ENCODE results near the gene PRDX5. TPM values are rescaled to one million over a fixed set of nuclear protein-coding genes. Genes with fewer than 3 reads are reported as not detected.
A peak's percentile ranks its signal among the peaks of the same experiment; 100 is the strongest.

Gene PRDX5
- total and polyA plus RNA-seq, 9 of the 15 experiments (the other 6 are each of a cell fraction or from before 2014, with no cell fraction given): 40.8 to 327 (median 204) TPM

DNA sequence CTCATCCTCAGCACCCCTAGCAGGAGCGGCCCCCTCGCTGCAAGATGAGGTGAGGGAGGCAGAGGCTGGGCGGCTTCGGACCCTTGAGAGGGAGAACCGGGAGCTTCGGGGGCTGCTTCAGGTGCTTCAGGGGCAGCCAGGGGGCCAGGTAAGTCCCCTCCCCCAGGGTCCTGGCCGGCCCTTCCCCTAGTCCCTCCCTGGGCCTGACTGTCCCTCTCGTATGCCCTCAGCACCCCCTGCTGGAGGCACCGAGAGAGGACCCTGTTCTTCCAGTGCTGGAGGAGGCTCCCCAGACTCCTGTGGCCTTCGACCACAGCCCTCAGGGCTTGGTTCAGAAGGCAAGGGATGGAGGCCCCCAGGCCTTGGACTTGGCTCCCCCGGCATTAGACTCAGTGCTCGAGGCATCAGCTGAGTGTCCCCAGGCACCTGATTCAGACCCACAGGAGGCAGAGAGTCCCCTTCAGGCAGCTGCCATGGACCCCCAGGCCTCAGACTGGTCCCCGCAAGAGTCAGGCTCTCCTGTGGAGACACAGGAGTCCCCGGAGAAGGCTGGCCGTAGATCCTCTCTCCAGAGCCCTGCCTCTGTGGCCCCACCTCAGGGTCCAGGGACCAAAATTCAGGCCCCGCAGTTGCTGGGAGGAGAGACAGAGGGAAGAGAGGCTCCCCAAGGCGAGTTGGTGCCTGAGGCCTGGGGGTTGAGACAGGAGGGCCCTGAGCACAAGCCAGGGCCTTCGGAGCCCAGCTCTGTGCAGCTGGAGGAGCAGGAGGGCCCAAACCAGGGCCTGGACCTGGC lies 26.0 kb downstream of the PRDX5 start (continued):
- TF ChIP-seq, protein P1, sequence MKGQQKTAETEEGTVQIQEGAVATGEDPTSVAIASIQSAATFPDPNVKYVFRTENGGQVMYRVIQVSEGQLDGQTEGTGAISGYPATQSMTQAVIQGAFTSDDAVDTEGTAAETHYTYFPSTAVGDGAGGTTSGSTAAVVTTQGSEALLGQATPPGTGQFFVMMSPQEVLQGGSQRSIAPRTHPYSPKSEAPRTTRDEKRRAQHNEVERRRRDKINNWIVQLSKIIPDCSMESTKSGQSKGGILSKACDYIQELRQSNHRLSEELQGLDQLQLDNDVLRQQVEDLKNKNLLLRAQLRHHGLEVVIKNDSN (CRISPR knock-in tag; IDR thresholded peaks at IDR 0.05): no peak
- TF ChIP-seq, protein P2, sequence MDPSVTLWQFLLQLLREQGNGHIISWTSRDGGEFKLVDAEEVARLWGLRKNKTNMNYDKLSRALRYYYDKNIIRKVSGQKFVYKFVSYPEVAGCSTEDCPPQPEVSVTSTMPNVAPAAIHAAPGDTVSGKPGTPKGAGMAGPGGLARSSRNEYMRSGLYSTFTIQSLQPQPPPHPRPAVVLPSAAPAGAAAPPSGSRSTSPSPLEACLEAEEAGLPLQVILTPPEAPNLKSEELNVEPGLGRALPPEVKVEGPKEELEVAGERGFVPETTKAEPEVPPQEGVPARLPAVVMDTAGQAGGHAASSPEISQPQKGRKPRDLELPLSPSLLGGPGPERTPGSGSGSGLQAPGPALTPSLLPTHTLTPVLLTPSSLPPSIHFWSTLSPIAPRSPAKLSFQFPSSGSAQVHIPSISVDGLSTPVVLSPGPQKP (CRISPR knock-in tag; IDR thresholded peaks at IDR 0.05): no peak
- TF ChIP-seq RBFOX2 (IDR thresholded peaks at IDR 0.05; ENCODE audit: low read depth, low read length) (0 out of 2 replicates have a peak, but pooled peaks have one; percentile 2), ZBTB40 (IDR thresholded peaks at IDR 0.05) (no peak), ZBTB40 (CRISPR knock-in tag; IDR thresholded peaks at IDR 0.05) (no peak), SAFB2 (IDR thresholded peaks at IDR 0.05; ENCODE audit: borderline replicate concordance, low read depth, low read length, severe bottlenecking) (no peak), CC2D1A (IDR thresholded peaks at IDR 0.05) (0 out of 2 replicates have a peak, but pooled peaks have one; percentile 28), DEAF1 (CRISPR knock-in tag; IDR thresholded peaks at IDR 0.05) (0 out of 2 replicates have a peak, but pooled peaks have one; percentile 24), ZNF444 (CRISPR knock-in tag; IDR thresholded peaks at IDR 0.05) (no peak), CCNT2 (IDR thresholded peaks at IDR 0.05; ENCODE audit: borderline replicate concordance, extremely low read depth, insufficient read length, low read depth, low read length) (no peak), GTF2F1 (IDR thresholded peaks at IDR 0.05; ENCODE audit: low read depth, low read length) (no peak), GATAD2A (IDR thresholded peaks at IDR 0.05) (no peak)
- TF ChIP-seq, protein P3, sequence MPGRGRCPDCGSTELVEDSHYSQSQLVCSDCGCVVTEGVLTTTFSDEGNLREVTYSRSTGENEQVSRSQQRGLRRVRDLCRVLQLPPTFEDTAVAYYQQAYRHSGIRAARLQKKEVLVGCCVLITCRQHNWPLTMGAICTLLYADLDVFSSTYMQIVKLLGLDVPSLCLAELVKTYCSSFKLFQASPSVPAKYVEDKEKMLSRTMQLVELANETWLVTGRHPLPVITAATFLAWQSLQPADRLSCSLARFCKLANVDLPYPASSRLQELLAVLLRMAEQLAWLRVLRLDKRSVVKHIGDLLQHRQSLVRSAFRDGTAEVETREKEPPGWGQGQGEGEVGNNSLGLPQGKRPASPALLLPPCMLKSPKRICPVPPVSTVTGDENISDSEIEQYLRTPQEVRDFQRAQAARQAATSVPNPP (IDR thresholded peaks at IDR 0.05; ENCODE audit: borderline replicate concordance, insufficient read depth, insufficient read length): no peak
